Upper lobe of right lung (tissue), 1 donor: ENCODE measurements around the gene CORO2A. TPM values are rescaled to one million over a fixed set of nuclear protein-coding genes. Genes with fewer than 3 reads are reported as not detected.

Experiments
- ATAC-seq: fragments of 200-7000 bp; cut with Tn5 transposase; one replicate; pipeline ENCODE4 v1.9.1; 2020; ENCODE audit warnings: mild to moderate bottlenecking, moderate library complexity
- DNase-seq: peaks from one replicate; pipeline ENCODE4 v3.0.0-alpha.2; 2020
- H3K27ac ChIP-seq: fragments of 200-600 bp; one replicate; pipeline ENCODE4 v1.8.0; 2022
- H3K27me3 ChIP-seq: fragments of 200-600 bp; one replicate; pipeline ENCODE4 v1.8.0; 2022; ENCODE audit warnings: mild to moderate bottlenecking
- H3K36me3 ChIP-seq: fragments of 200-600 bp; one replicate; pipeline ENCODE4 v1.8.0; 2022
- H3K4me1 ChIP-seq: fragments of 200-600 bp; one replicate; pipeline ENCODE4 v1.8.0; 2022
- H3K4me3 ChIP-seq: fragments of 200-600 bp; one replicate; pipeline ENCODE4 v1.8.0; 2022; ENCODE audit warnings: mild to moderate bottlenecking
- H3K9me3 ChIP-seq: fragments of 200-600 bp; one replicate; pipeline ENCODE4 v1.8.0; 2022
- CTCF ChIP-seq: fragments of 200-600 bp; IDR thresholded peaks from one replicate; pipeline ENCODE4 v1.8.0; 2022; ENCODE audit warnings: antibody characterized with exemption
- intact Hi-C: fragments of 100-400 bp; cut with DNase I; formaldehyde crosslinking; loops from one replicate; pipeline ENCODE4 v1.11.0; 2022
- total RNA-seq: library from RNA; stranded (reverse); fragmentation: NEBNext Ultra II Directional; extraction: Animal tissue kit (Norgen Biotek cat#: 25700); gene quantifications from one replicate; pipeline ENCODE4 v1.2.1, GENCODE V29; 2021
- donor health status: DM: no; HTN: yes; CAD: no; lungs with severe emphysema.

Gene CORO2A
- total RNA-seq, 1 donor from 2014 or later = 20.0 TPM

DNA sequence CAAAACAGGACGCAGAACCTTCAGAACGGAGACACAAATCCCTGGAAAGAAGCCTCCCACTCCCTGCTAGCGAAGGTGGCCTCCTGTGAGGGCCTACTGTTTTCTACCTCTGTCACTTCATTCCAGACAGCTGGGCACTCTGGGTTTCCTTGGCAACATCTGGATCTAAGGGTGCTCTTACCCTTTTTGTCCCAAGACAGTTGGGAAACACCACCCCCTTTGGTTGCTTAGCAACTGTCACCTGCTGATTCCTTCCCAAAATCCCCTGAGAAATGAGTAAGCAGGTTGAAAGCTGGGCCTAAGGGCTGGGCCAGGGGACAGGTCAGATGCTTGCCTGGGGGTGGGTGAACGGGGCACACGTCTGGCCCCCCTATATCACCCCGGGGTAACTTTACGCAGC, 106.5 kb downstream of the CORO2A start:
- peaks cover 38% of the 10 kb centered on the region for H3K36me3 ChIP-seq
- no peak for TF ChIP-seq CTCF
- H3K4me1 ChIP-seq = peaks cover 10% of the 10 kb centered on the region
- no peak overlapping the region for H3K27ac ChIP-seq
- ATAC-seq (no peak), DNase-seq (no peak)
- no peak overlapping the region for H3K4me3 ChIP-seq
- intact Hi-C loops = no loop called here
- H3K9me3 ChIP-seq = no peaks in the 10 kb centered on the region
- H3K27me3 ChIP-seq = no peaks in the 10 kb centered on the region

DNA sequence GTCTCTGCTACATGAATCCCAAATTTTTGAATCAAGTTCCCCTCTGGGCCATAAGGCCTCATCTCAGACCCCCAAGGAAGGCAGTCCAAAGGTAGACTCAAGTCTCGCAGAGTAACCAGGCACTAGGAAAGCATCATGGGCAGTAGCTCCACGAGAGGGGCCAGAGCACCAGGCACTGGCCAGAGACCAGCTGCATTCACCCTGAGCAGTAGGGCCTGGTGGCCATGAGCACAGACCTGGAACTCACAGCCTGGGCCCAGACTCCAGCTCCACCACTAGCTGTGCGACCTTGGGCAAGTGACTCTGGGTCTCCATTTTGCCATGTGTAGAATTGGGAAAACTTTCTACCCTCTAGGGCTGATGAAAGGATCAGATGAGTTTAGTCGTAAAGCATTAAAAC, 107.4 kb downstream of the CORO2A start:
- DNase-seq = no peak
- no peaks in the 10 kb centered on the region for H3K9me3 ChIP-seq
- peaks cover 10% of the 10 kb centered on the region for H3K4me1 ChIP-seq
- no peak overlapping the region for H3K27ac ChIP-seq
- ATAC-seq = no peak
- H3K27me3 ChIP-seq = no peaks in the 10 kb centered on the region
- TF ChIP-seq CTCF = no peak
- H3K36me3 ChIP-seq = peaks cover 47% of the 10 kb centered on the region
- H3K4me3 ChIP-seq = no peak overlapping the region
- intact Hi-C loops = no loop called here

- ATAC-seq (no peak), DNase-seq (no peak)
- Histone ChIP-seq H3K27me3 (no peaks in the 10 kb centered on the region), H3K27ac (no peak overlapping the region), H3K9me3 (no peaks in the 10 kb centered on the region), H3K4me1 (peaks cover 10% of the 10 kb centered on the region), H3K36me3 (peaks cover 53% of the 10 kb centered on the region), H3K4me3 (no peak overlapping the region)
- no peak for TF ChIP-seq CTCF
- intact Hi-C loops = no loop called here
Measured at GRCh38 chr9:98084396-98084795, 108.0 kb downstream of the CORO2A start.

GRCh38 chr9:98083566-98084183, 108.8 kb downstream of the CORO2A start:
- no peak overlapping the region for H3K4me3 ChIP-seq
- no peak for TF ChIP-seq CTCF
- no peak overlapping the region for H3K27ac ChIP-seq
- H3K4me1 ChIP-seq = peaks cover 10% of the 10 kb centered on the region
- no peaks in the 10 kb centered on the region for H3K9me3 ChIP-seq
- intact Hi-C loops = no loop called here
- peaks cover 60% of the 10 kb centered on the region for H3K36me3 ChIP-seq
- H3K27me3 ChIP-seq = no peaks in the 10 kb centered on the region
- ATAC-seq = no peak
- no peak for DNase-seq

- TF ChIP-seq CTCF = no peak
- Histone ChIP-seq H3K27me3 (no peaks in the 10 kb centered on the region), H3K36me3 (peaks cover 66% of the 10 kb centered on the region), H3K9me3 (no peaks in the 10 kb centered on the region), H3K4me1 (peaks cover 10% of the 10 kb centered on the region), H3K4me3 (no peak overlapping the region), H3K27ac (no peak overlapping the region)
- intact Hi-C loops = no loop called here
- ATAC-seq = peak; percentile 51
- DNase-seq = no peak
Measured at GRCh38 chr9:98083061-98083501, 109.4 kb downstream of the CORO2A start.
